NCI-H2171 (cell line): Measurements from ENCODE around the gene ZYX.

Experiments used
- DNase-seq: peaks from one replicate; lab custom pipeline; 2025; lab: John Stamatoyannopoulos, UW

Gene ZYX

GRCh38 chr7:143362131-143363015, 18.8 kb upstream of the ZYX start, which contains the start of gene FAM131B:
FAM131B (minus strand) TSS chr7:143362713; CDS start chr7:143362603, 110 bp downstream.
- peak; percentile 7 for DNase-seq

- no peak for DNase-seq
These were observed 17.9 kb upstream of the ZYX start for GRCh38 chr7:143363016-143363937.

GRCh38 chr7:143367972-143368371, 13.2 kb upstream of the ZYX start:
- no peak for DNase-seq

GRCh38 chr7:143368387-143368786, 12.8 kb upstream of the ZYX start:
- no peak for DNase-seq

GRCh38 chr7:143369678-143370651, 11.2 kb upstream of the ZYX start:
- no peak for DNase-seq

- no peak for DNase-seq
These were observed 9.1 kb upstream of the ZYX start for GRCh38 chr7:143372070-143372469.

GRCh38 chr7:143373255-143373794, 7.8 kb upstream of the ZYX start:
- DNase-seq: no peak

- DNase-seq: no peak
These were observed 6.6 kb upstream of the ZYX start for GRCh38 chr7:143374561-143374960.

- DNase-seq: no peak
These were observed 5.7 kb upstream of the ZYX start for GRCh38 chr7:143375298-143376034.

- DNase-seq: no peak
These were observed 4.7 kb upstream of the ZYX start for GRCh38 chr7:143376396-143376795.

- DNase-seq: no peak
These were observed 1.4 kb upstream of the ZYX start for GRCh38 chr7:143379611-143380259.

- DNase-seq: peak; percentile 65
These were observed 892 bp upstream of the ZYX start for GRCh38 chr7:143380260-143380645.

GRCh38 chr7:143381427-143382125, 431 bp downstream of the ZYX start:
- peak; percentile 50 for DNase-seq

GRCh38 chr7:143382126-143382790, 1.1 kb downstream of the ZYX start:
- DNase-seq: no peak

- DNase-seq: no peak
These were observed 1.9 kb downstream of the ZYX start for GRCh38 chr7:143382791-143383641.

GRCh38 chr7:143383642-143383957, 2.5 kb downstream of the ZYX start:
- DNase-seq: no peak

GRCh38 chr7:143384148-143384547, 3.0 kb downstream of the ZYX start:
- no peak for DNase-seq
